Parathyroid adenoma (tissue), 2 donors: ENCODE results near the gene SCYL2.

Experiments
- H2AFZ ChIP-seq: fragments of 300-600 bp; sonication (generic); one replicate; pipeline ENCODE4 v1.7.0; 2017; ENCODE audit warnings: antibody characterized with exemption, mild to moderate bottlenecking
- H3K27ac ChIP-seq: fragments of 300-600 bp; sonication (generic); one replicate; pipeline ENCODE4 v1.7.0; 2017
- H3K27me3 ChIP-seq: fragments of 300-600 bp; sonication (generic); one replicate; pipeline ENCODE4 v1.7.0; 2017; ENCODE audit warnings: low read length; ENCODE audit not compliant: control insufficient read depth, insufficient read depth
- H3K36me3 ChIP-seq: fragments of 300-600 bp; sonication (generic); one replicate; pipeline ENCODE4 v1.7.0; 2017; ENCODE audit warnings: low read length; ENCODE audit not compliant: control insufficient read depth, insufficient read depth
- H3K4me1 ChIP-seq: fragments of 300-600 bp; sonication (generic); one replicate; pipeline ENCODE4 v1.7.0; 2017; ENCODE audit warnings: control low read depth
- H3K4me2 ChIP-seq: fragments of 300-600 bp; sonication (generic); one replicate; pipeline ENCODE4 v1.7.0; 2017; ENCODE audit warnings: low read length
- H3K4me3 ChIP-seq: fragments of 300-600 bp; sonication (generic); one replicate; pipeline ENCODE4 v1.7.0; 2017; ENCODE audit warnings: low read depth, low read length
- H3K79me2 ChIP-seq: fragments of 300-600 bp; sonication (generic); one replicate; pipeline ENCODE4 v1.7.0; 2017; ENCODE audit warnings: control low read depth
- H3K9ac ChIP-seq: fragments of 300-600 bp; sonication (generic); one replicate; pipeline ENCODE4 v1.7.0; 2017; ENCODE audit warnings: mild to moderate bottlenecking
- H3K9me3 ChIP-seq: fragments of 300-600 bp; sonication (generic); one replicate; pipeline ENCODE4 v1.7.0; 2017; ENCODE audit warnings: low read length; ENCODE audit not compliant: control insufficient read depth
- CTCF ChIP-seq: fragments of 300-600 bp; sonication (generic); IDR thresholded peaks from one replicate; pipeline ENCODE4 v1.7.0; 2017; ENCODE audit warnings: antibody characterized with exemption, mild to moderate bottlenecking
- donor health status: primary hyperparathyroidism.

Gene SCYL2

GRCh38 chr12:100359248-100359647, 92.3 kb downstream of the SCYL2 start:
- TF ChIP-seq CTCF, result no peak
- H3K27ac ChIP-seq, result no peak overlapping the region

GRCh38 chr12:100359822-100360221, 92.8 kb downstream of the SCYL2 start:
- Histone ChIP-seq H2AFZ (no peak overlapping the region), H3K27me3 (no peaks in the 10 kb centered on the region), H3K9me3 (no peaks in the 10 kb centered on the region), H3K27ac (no peak overlapping the region), H3K4me3 (no peak overlapping the region), H3K79me2 (no peaks in the 10 kb centered on the region), H3K4me2 (no peak overlapping the region), H3K9ac (no peak overlapping the region), H3K4me1 (no peaks in the 10 kb centered on the region), H3K36me3 (no peaks in the 10 kb centered on the region)
- TF ChIP-seq CTCF, result no peak

More at GRCh38 chr12:100359248-100359647, 92.3 kb downstream of the SCYL2 start:
- Histone ChIP-seq H3K9me3 (no peaks in the 10 kb centered on the region), H2AFZ (no peak overlapping the region), H3K9ac (no peak overlapping the region), H3K27me3 (no peaks in the 10 kb centered on the region), H3K4me2 (no peak overlapping the region), H3K4me3 (no peak overlapping the region), H3K79me2 (no peaks in the 10 kb centered on the region), H3K4me1 (no peaks in the 10 kb centered on the region), H3K36me3 (no peaks in the 10 kb centered on the region)

- Histone ChIP-seq H3K79me2 (no peaks in the 10 kb centered on the region), H2AFZ (no peak overlapping the region), H3K27ac (no peak overlapping the region), H3K4me3 (no peak overlapping the region), H3K36me3 (no peaks in the 10 kb centered on the region), H3K9ac (no peak overlapping the region), H3K4me2 (no peak overlapping the region), H3K4me1 (no peaks in the 10 kb centered on the region), H3K9me3 (no peaks in the 10 kb centered on the region), H3K27me3 (no peaks in the 10 kb centered on the region)
- no peak for TF ChIP-seq CTCF
Measured at GRCh38 chr12:100360450-100360849, 93.5 kb downstream of the SCYL2 start.

- H3K27ac ChIP-seq, result no peak overlapping the region
Measured at GRCh38 chr12:100364324-100364723, 97.3 kb downstream of the SCYL2 start.

More at GRCh38 chr12:100364324-100364723, 97.3 kb downstream of the SCYL2 start:
- no peak for TF ChIP-seq CTCF
- Histone ChIP-seq H3K4me1 (no peaks in the 10 kb centered on the region), H3K9me3 (no peaks in the 10 kb centered on the region), H3K4me3 (no peak overlapping the region), H3K79me2 (no peaks in the 10 kb centered on the region), H3K36me3 (no peaks in the 10 kb centered on the region), H2AFZ (no peak overlapping the region), H3K4me2 (no peak overlapping the region), H3K9ac (no peak overlapping the region), H3K27me3 (no peaks in the 10 kb centered on the region)
